ENCODE data around the gene SORL1-AS1.
"Not testable (repeated sequence)": the region's sequence is repeated elsewhere in the genome, so short reads cannot be mapped to it uniquely, and the experiment has no call there.

The SORL1-AS1 gene

GRCh38 chr11:121452609-121453150, at the start of gene SORL1-AS1:
SORL1-AS1 (minus strand) TSS chr11:121452967.
- DNase-seq (ENCODE audit: low read depth in 1 of 2, low spot score in 1 of 2): no peak

- no peak for DNase-seq (ENCODE audit: low read depth in 1 of 2, low spot score in 1 of 2)
Observed at GRCh38 chr11:121500717-121501116, 48.0 kb upstream of the SORL1-AS1 start.

- DNase-seq (ENCODE audit: low read depth in 1 of 2, low spot score in 1 of 2): no peak
Observed at GRCh38 chr11:121500275-121500674, 47.5 kb upstream of the SORL1-AS1 start.

- DNase-seq (ENCODE audit: low read depth in 1 of 2, low spot score in 1 of 2): no peak
Observed at GRCh38 chr11:121499405-121499804, 46.6 kb upstream of the SORL1-AS1 start.

GRCh38 chr11:121497176-121497998, 44.6 kb upstream of the SORL1-AS1 start:
- no peak for DNase-seq (ENCODE audit: low read depth in 1 of 2, low spot score in 1 of 2)

- DNase-seq (ENCODE audit: low read depth in 1 of 2, low spot score in 1 of 2): no peak
Observed at GRCh38 chr11:121494355-121495099, 41.8 kb upstream of the SORL1-AS1 start.

- DNase-seq (ENCODE audit: low read depth in 1 of 2, low spot score in 1 of 2): no peak
Observed at GRCh38 chr11:121489823-121490222, 37.1 kb upstream of the SORL1-AS1 start.

GRCh38 chr11:121488641-121489040, 35.9 kb upstream of the SORL1-AS1 start:
- no peak for DNase-seq (ENCODE audit: low read depth in 1 of 2, low spot score in 1 of 2)

- no peak for DNase-seq (ENCODE audit: low read depth in 1 of 2, low spot score in 1 of 2)
Observed at GRCh38 chr11:121488170-121488569, 35.4 kb upstream of the SORL1-AS1 start.

- no peak for DNase-seq (ENCODE audit: low read depth in 1 of 2, low spot score in 1 of 2)
Observed at GRCh38 chr11:121487191-121487590, 34.4 kb upstream of the SORL1-AS1 start.

GRCh38 chr11:121486054-121486453, 33.3 kb upstream of the SORL1-AS1 start:
- DNase-seq (ENCODE audit: low read depth in 1 of 2, low spot score in 1 of 2): no peak

- no peak for DNase-seq (ENCODE audit: low read depth in 1 of 2, low spot score in 1 of 2)
Observed at GRCh38 chr11:121485216-121485615, 32.4 kb upstream of the SORL1-AS1 start.

- no peak for DNase-seq (ENCODE audit: low read depth in 1 of 2, low spot score in 1 of 2)
Observed at GRCh38 chr11:121483805-121484480, 31.2 kb upstream of the SORL1-AS1 start.

- peak in 1 of 2 donors; percentile 26 for DNase-seq (ENCODE audit: low read depth in 1 of 2, low spot score in 1 of 2)
Observed at GRCh38 chr11:121482231-121483129, 29.7 kb upstream of the SORL1-AS1 start.

GRCh38 chr11:121481484-121482230, 28.9 kb upstream of the SORL1-AS1 start:
- DNase-seq (ENCODE audit: low read depth in 1 of 2, low spot score in 1 of 2): not testable (repeated sequence)

GRCh38 chr11:121479698-121480238, 27.0 kb upstream of the SORL1-AS1 start:
- DNase-seq (ENCODE audit: low read depth in 1 of 2, low spot score in 1 of 2): no peak

- DNase-seq (ENCODE audit: low read depth in 1 of 2, low spot score in 1 of 2): no peak
Observed at GRCh38 chr11:121478895-121479697, 26.3 kb upstream of the SORL1-AS1 start.

- DNase-seq (ENCODE audit: low read depth in 1 of 2, low spot score in 1 of 2): no peak
Observed at GRCh38 chr11:121478226-121478894, 25.6 kb upstream of the SORL1-AS1 start.

Data from stimulated activated CD4-positive, alpha-beta T cell treated with anti-CD3 and anti-CD28 coated beads, Interleukin-15, amount 100 ng/mL, for 1 hour (primary cell).